ENCODE measurements around the gene COL4A3.
"Not testable (repeated sequence)": the region's sequence is repeated elsewhere in the genome, so short reads cannot be mapped to it uniquely, and the experiment has no call there.

Gene COL4A3

GRCh38 chr2:227154986-227155774 is 9.2 kb upstream of the COL4A3 start:
- H3K4me1 ChIP-seq (ENCODE audit: control insufficient read depth, insufficient read depth, low read length): no peaks in the 10 kb centered on the region
- peaks cover 3% of the 10 kb centered on the region; the same call in 1 of the 2 replicates for H3K27me3 ChIP-seq (ENCODE audit: control insufficient read depth, insufficient read depth, low read length)
- no peaks in the 10 kb centered on the region for H3K9me3 ChIP-seq (ENCODE audit: control insufficient read depth, insufficient read depth, low read length)
- no peak overlapping the region for H3K27ac ChIP-seq (ENCODE audit: low read depth, low read length)
- no peaks in the 10 kb centered on the region for H3K36me3 ChIP-seq (ENCODE audit: control insufficient read depth, insufficient read depth, low read length)
- no peak overlapping the region for H3K9ac ChIP-seq (ENCODE audit: low read depth, low read length)
- no peak overlapping the region for H3K4me3 ChIP-seq (ENCODE audit: low read depth, low read length)

GRCh38 chr2:227160164-227160563 is 4.3 kb upstream of the COL4A3 start:
- peaks cover 47% of the 10 kb centered on the region for H3K27me3 ChIP-seq (ENCODE audit: control insufficient read depth, insufficient read depth, low read length)
- no peaks in the 10 kb centered on the region for H3K36me3 ChIP-seq (ENCODE audit: control insufficient read depth, insufficient read depth, low read length)
- no peaks in the 10 kb centered on the region for H3K9me3 ChIP-seq (ENCODE audit: control insufficient read depth, insufficient read depth, low read length)
- no peak overlapping the region for H3K9ac ChIP-seq (ENCODE audit: low read depth, low read length)
- no peaks in the 10 kb centered on the region for H3K4me1 ChIP-seq (ENCODE audit: control insufficient read depth, insufficient read depth, low read length)
- no peak overlapping the region for H3K27ac ChIP-seq (ENCODE audit: low read depth, low read length)
- no peak overlapping the region for H3K4me3 ChIP-seq (ENCODE audit: low read depth, low read length)

GRCh38 chr2:227161947-227162346 is 2.5 kb upstream of the COL4A3 start:
- Histone ChIP-seq H3K36me3 (ENCODE audit: control insufficient read depth, insufficient read depth, low read length) (no peaks in the 10 kb centered on the region), H3K4me1 (ENCODE audit: control insufficient read depth, insufficient read depth, low read length) (peaks cover 4% of the 10 kb centered on the region; the same call in 1 of the 2 replicates), H3K9me3 (ENCODE audit: control insufficient read depth, insufficient read depth, low read length) (no peaks in the 10 kb centered on the region), H3K27ac (ENCODE audit: low read depth, low read length) (no peak overlapping the region), H3K27me3 (ENCODE audit: control insufficient read depth, insufficient read depth, low read length) (peaks cover 54% of the 10 kb centered on the region), H3K9ac (ENCODE audit: low read depth, low read length) (no peak overlapping the region), H3K4me3 (ENCODE audit: low read depth, low read length) (no peak overlapping the region)

- H3K9ac ChIP-seq (ENCODE audit: low read depth, low read length): no peak overlapping the region
- H3K9me3 ChIP-seq (ENCODE audit: control insufficient read depth, insufficient read depth, low read length): no peaks in the 10 kb centered on the region
- H3K4me3 ChIP-seq (ENCODE audit: low read depth, low read length): peak overlapping the region; percentile 57
- peaks cover 54% of the 10 kb centered on the region for H3K27me3 ChIP-seq (ENCODE audit: control insufficient read depth, insufficient read depth, low read length)
- H3K27ac ChIP-seq (ENCODE audit: low read depth, low read length): no peak overlapping the region
- H3K36me3 ChIP-seq (ENCODE audit: control insufficient read depth, insufficient read depth, low read length): no peaks in the 10 kb centered on the region
- peaks cover 4% of the 10 kb centered on the region; the same call in 1 of the 2 replicates for H3K4me1 ChIP-seq (ENCODE audit: control insufficient read depth, insufficient read depth, low read length)
Observed at GRCh38 chr2:227163485-227163997, 883 bp upstream of the COL4A3 start.

- Histone ChIP-seq H3K9me3 (ENCODE audit: control insufficient read depth, insufficient read depth, low read length) (no peaks in the 10 kb centered on the region), H3K9ac (ENCODE audit: low read depth, low read length) (no peak overlapping the region), H3K27ac (ENCODE audit: low read depth, low read length) (no peak overlapping the region), H3K4me1 (ENCODE audit: control insufficient read depth, insufficient read depth, low read length) (peaks cover 4% of the 10 kb centered on the region; the same call in 1 of the 2 replicates), H3K27me3 (ENCODE audit: control insufficient read depth, insufficient read depth, low read length) (peaks cover 54% of the 10 kb centered on the region), H3K36me3 (ENCODE audit: control insufficient read depth, insufficient read depth, low read length) (no peaks in the 10 kb centered on the region), H3K4me3 (ENCODE audit: low read depth, low read length) (peak overlapping the region; percentile 57)
Observed at GRCh38 chr2:227164763-227165291, 403 bp downstream of the COL4A3 start.

- H3K27ac ChIP-seq (ENCODE audit: low read depth, low read length); H3K4me3 ChIP-seq (ENCODE audit: low read depth, low read length); H3K36me3 ChIP-seq (ENCODE audit: control insufficient read depth, insufficient read depth, low read length); H3K9ac ChIP-seq (ENCODE audit: low read depth, low read length); H3K9me3 ChIP-seq (ENCODE audit: control insufficient read depth, insufficient read depth, low read length); H3K4me1 ChIP-seq (ENCODE audit: control insufficient read depth, insufficient read depth, low read length); H3K27me3 ChIP-seq (ENCODE audit: control insufficient read depth, insufficient read depth, low read length): not testable (repeated sequence)
Observed at GRCh38 chr2:227171779-227172178, 7.4 kb downstream of the COL4A3 start.

- Histone ChIP-seq H3K9me3 (ENCODE audit: control insufficient read depth, insufficient read depth, low read length) (no peaks in the 10 kb centered on the region), H3K4me1 (ENCODE audit: control insufficient read depth, insufficient read depth, low read length) (peaks cover 7% of the 10 kb centered on the region; the same call in 1 of the 2 replicates), H3K27me3 (ENCODE audit: control insufficient read depth, insufficient read depth, low read length) (no peaks in the 10 kb centered on the region; the same call in 1 of the 2 replicates), H3K9ac (ENCODE audit: low read depth, low read length) (no peak overlapping the region), H3K27ac (ENCODE audit: low read depth, low read length) (no peak overlapping the region), H3K36me3 (ENCODE audit: control insufficient read depth, insufficient read depth, low read length) (no peaks in the 10 kb centered on the region), H3K4me3 (ENCODE audit: low read depth, low read length) (no peak overlapping the region)
Observed at GRCh38 chr2:227177592-227178336, 13.3 kb downstream of the COL4A3 start.

GRCh38 chr2:227179988-227180685 is 15.7 kb downstream of the COL4A3 start:
- no peak overlapping the region for H3K9ac ChIP-seq (ENCODE audit: low read depth, low read length)
- H3K27me3 ChIP-seq (ENCODE audit: control insufficient read depth, insufficient read depth, low read length): no peaks in the 10 kb centered on the region
- no peak overlapping the region for H3K4me3 ChIP-seq (ENCODE audit: low read depth, low read length)

GRCh38 chr2:227180770-227181169 is 16.3 kb downstream of the COL4A3 start:
- Histone ChIP-seq H3K9me3 (ENCODE audit: control insufficient read depth, insufficient read depth, low read length) (no peaks in the 10 kb centered on the region), H3K4me3 (ENCODE audit: low read depth, low read length) (no peak overlapping the region), H3K36me3 (ENCODE audit: control insufficient read depth, insufficient read depth, low read length) (no peaks in the 10 kb centered on the region), H3K9ac (ENCODE audit: low read depth, low read length) (no peak overlapping the region), H3K27me3 (ENCODE audit: control insufficient read depth, insufficient read depth, low read length) (no peaks in the 10 kb centered on the region), H3K4me1 (ENCODE audit: control insufficient read depth, insufficient read depth, low read length) (peaks cover 10% of the 10 kb centered on the region), H3K27ac (ENCODE audit: low read depth, low read length) (no peak overlapping the region)

More at GRCh38 chr2:227179988-227180685, 15.7 kb downstream of the COL4A3 start:
- Histone ChIP-seq H3K4me1 (ENCODE audit: control insufficient read depth, insufficient read depth, low read length) (peaks cover 5% of the 10 kb centered on the region), H3K36me3 (ENCODE audit: control insufficient read depth, insufficient read depth, low read length) (no peaks in the 10 kb centered on the region), H3K27ac (ENCODE audit: low read depth, low read length) (no peak overlapping the region), H3K9me3 (ENCODE audit: control insufficient read depth, insufficient read depth, low read length) (no peaks in the 10 kb centered on the region)

- H3K36me3 ChIP-seq (ENCODE audit: control insufficient read depth, insufficient read depth, low read length): no peaks in the 10 kb centered on the region
- peaks cover 19% of the 10 kb centered on the region for H3K4me1 ChIP-seq (ENCODE audit: control insufficient read depth, insufficient read depth, low read length)
- no peak overlapping the region for H3K4me3 ChIP-seq (ENCODE audit: low read depth, low read length)
- H3K27me3 ChIP-seq (ENCODE audit: control insufficient read depth, insufficient read depth, low read length): no peaks in the 10 kb centered on the region
- H3K9me3 ChIP-seq (ENCODE audit: control insufficient read depth, insufficient read depth, low read length): no peaks in the 10 kb centered on the region
- H3K27ac ChIP-seq (ENCODE audit: low read depth, low read length): no peak overlapping the region
- H3K9ac ChIP-seq (ENCODE audit: low read depth, low read length): no peak overlapping the region
Observed at GRCh38 chr2:227182765-227183164, 18.3 kb downstream of the COL4A3 start.
